HG03378 (cell line): ENCODE results near the gene ADCK1.
"Not testable (repeated sequence)": the region's sequence is repeated elsewhere in the genome, so short reads cannot be mapped to it uniquely, and the experiment has no call there.

ENCODE experiments used
- ATAC-seq: cut with Tn5 transposase; IDR thresholded peaks from one replicate; pipeline ENCODE4 v1.9.1; 2021; ENCODE audit warnings: mild to moderate bottlenecking, moderate library complexity; ENCODE audit not compliant: unreplicated experiment

The ADCK1 gene

GRCh38 chr14:77864085-77864484 lies 64.2 kb downstream of the ADCK1 start:
- ATAC-seq, result no peak

- no peak for ATAC-seq
Observed at GRCh38 chr14:77864580-77864979, 64.7 kb downstream of the ADCK1 start.

GRCh38 chr14:77865455-77865854 lies 65.5 kb downstream of the ADCK1 start:
- no peak for ATAC-seq

GRCh38 chr14:77866932-77867331 lies 67.0 kb downstream of the ADCK1 start:
- ATAC-seq, result no peak

GRCh38 chr14:77867476-77867875 lies 67.6 kb downstream of the ADCK1 start:
- ATAC-seq, result no peak

- ATAC-seq, result no peak
Observed at GRCh38 chr14:77868552-77869285, 68.8 kb downstream of the ADCK1 start.

- ATAC-seq, result no peak
Observed at GRCh38 chr14:77869340-77869739, 69.4 kb downstream of the ADCK1 start.

- no peak for ATAC-seq
Observed at GRCh38 chr14:77870646-77871045, 70.7 kb downstream of the ADCK1 start.

GRCh38 chr14:77872152-77872551 lies 72.2 kb downstream of the ADCK1 start:
- ATAC-seq, result no peak

GRCh38 chr14:77872983-77873382 lies 73.1 kb downstream of the ADCK1 start:
- ATAC-seq, result no peak

GRCh38 chr14:77878783-77879182 lies 78.9 kb downstream of the ADCK1 start:
- no peak for ATAC-seq

GRCh38 chr14:77880056-77880455 lies 80.1 kb downstream of the ADCK1 start:
- ATAC-seq, result no peak

- no peak for ATAC-seq
Observed at GRCh38 chr14:77882098-77882497, 82.2 kb downstream of the ADCK1 start.

GRCh38 chr14:77882636-77883035 lies 82.7 kb downstream of the ADCK1 start:
- no peak for ATAC-seq

- ATAC-seq, result no peak
Observed at GRCh38 chr14:77883131-77883846, 83.4 kb downstream of the ADCK1 start.

- ATAC-seq, result no peak
Observed at GRCh38 chr14:77883847-77884238, 83.9 kb downstream of the ADCK1 start.

- no peak for ATAC-seq
Observed at GRCh38 chr14:77885367-77885766, 85.5 kb downstream of the ADCK1 start.

- no peak for ATAC-seq
Observed at GRCh38 chr14:77886010-77886409, 86.1 kb downstream of the ADCK1 start.

GRCh38 chr14:77888903-77889302 lies 89.0 kb downstream of the ADCK1 start:
- not testable (repeated sequence) for ATAC-seq

GRCh38 chr14:77889971-77890442 lies 90.1 kb downstream of the ADCK1 start:
- ATAC-seq, result no peak

GRCh38 chr14:77890873-77891272 lies 91.0 kb downstream of the ADCK1 start:
- no peak for ATAC-seq

- ATAC-seq, result no peak
Observed at GRCh38 chr14:77892381-77892871, 92.5 kb downstream of the ADCK1 start.
